HFFc6 (cell line): ENCODE results near the gene EPHB4. TPM values are rescaled to one million over a fixed set of nuclear protein-coding genes. Genes with fewer than 3 reads are reported as not detected.

ENCODE experiments used
- DNase-seq: peaks from one replicate; pipeline ENCODE4 v3.0.0-alpha.2; 2018
- H3K27ac Mint-ChIP-seq: 2 replicates; pipeline ENCODE4 v1.8.0; 2020; ENCODE audit warnings: mild to moderate bottlenecking, mixed read lengths
- H3K27me3 Mint-ChIP-seq: 2 replicates; pipeline ENCODE4 v1.8.0; 2021; ENCODE audit warnings: mild to moderate bottlenecking, moderate library complexity, mixed read lengths; ENCODE audit not compliant: insufficient read depth
- H3K36me3 Mint-ChIP-seq: 2 replicates; pipeline ENCODE4 v1.8.0; 2021; ENCODE audit warnings: low read depth, mixed read lengths
- H3K4me1 Mint-ChIP-seq: 2 replicates; pipeline ENCODE4 v1.8.0; 2020; ENCODE audit warnings: low read depth, mixed read lengths
- H3K4me3 Mint-ChIP-seq: 2 replicates; pipeline ENCODE4 v1.8.0; 2020; ENCODE audit warnings: mild to moderate bottlenecking, moderate library complexity, mixed read lengths
- H3K9me3 Mint-ChIP-seq: 2 replicates; pipeline ENCODE4 v1.8.0; 2020; ENCODE audit warnings: mild to moderate bottlenecking, mixed read lengths
- CTCF ChIP-seq: fragments of 200-600 bp; sonication (generic); IDR thresholded peaks from 2 replicates; pipeline ENCODE4 v1.5.0; 2021; ENCODE audit warnings: antibody characterized with exemption, mild to moderate bottlenecking
- total RNA-seq, 6 experiments: library from RNA; stranded (reverse); fragmentation: NEBNext Ultra II Directional; extraction: Animal tissue kit (Norgen Biotek cat#: 25700); gene quantifications; 2 replicates in 1 of 6; 3 replicates in 5 of 6; pipeline ENCODE4 v1.2.3, GENCODE V29; 2021

The EPHB4 gene
- total RNA-seq, 6 experiments from 2014 or later = 3.8 to 10.0 (median 4.6) TPM

- H3K4me3 Mint-ChIP-seq = no peak overlapping the region
- H3K27ac Mint-ChIP-seq = no peak overlapping the region
- no peaks in the 10 kb centered on the region for H3K9me3 Mint-ChIP-seq
Measured at GRCh38 chr7:100791881-100792666, 35.2 kb downstream of the EPHB4 start.

GRCh38 chr7:100789055-100789454, 38.3 kb downstream of the EPHB4 start:
- no peak overlapping the region for H3K27ac Mint-ChIP-seq
- no peak overlapping the region for H3K4me3 Mint-ChIP-seq
- H3K4me1 Mint-ChIP-seq = peaks cover 1% of the 10 kb centered on the region
- no peak for DNase-seq
- peaks cover 7% of the 10 kb centered on the region; the same call in 1 of the 2 replicates for H3K9me3 Mint-ChIP-seq
- H3K27me3 Mint-ChIP-seq = peaks cover 28% of the 10 kb centered on the region
- TF ChIP-seq CTCF = peak; percentile 41
- H3K36me3 Mint-ChIP-seq = no peaks in the 10 kb centered on the region

More at GRCh38 chr7:100791881-100792666, 35.2 kb downstream of the EPHB4 start:
- Mint-ChIP-seq H3K27me3 (peaks cover 18% of the 10 kb centered on the region), H3K36me3 (no peaks in the 10 kb centered on the region), H3K4me1 (peaks cover 7% of the 10 kb centered on the region)
- DNase-seq = no peak
- no peak for TF ChIP-seq CTCF

- no peak for TF ChIP-seq CTCF
- H3K4me1 Mint-ChIP-seq = no peaks in the 10 kb centered on the region
- peaks cover 11% of the 10 kb centered on the region; the same call in 1 of the 2 replicates for H3K9me3 Mint-ChIP-seq
- no peaks in the 10 kb centered on the region for H3K36me3 Mint-ChIP-seq
- H3K27me3 Mint-ChIP-seq = peaks cover 34% of the 10 kb centered on the region
- no peak overlapping the region for H3K4me3 Mint-ChIP-seq
- DNase-seq = no peak
- H3K27ac Mint-ChIP-seq = no peak overlapping the region
Measured at GRCh38 chr7:100786323-100786722, 41.0 kb downstream of the EPHB4 start.

- no peak overlapping the region for H3K4me3 Mint-ChIP-seq
- H3K4me1 Mint-ChIP-seq = no peaks in the 10 kb centered on the region
- no peaks in the 10 kb centered on the region for H3K36me3 Mint-ChIP-seq
- peaks cover 11% of the 10 kb centered on the region; the same call in 1 of the 2 replicates for H3K9me3 Mint-ChIP-seq
- no peak for DNase-seq
- peaks cover 29% of the 10 kb centered on the region for H3K27me3 Mint-ChIP-seq
- no peak overlapping the region for H3K27ac Mint-ChIP-seq
- TF ChIP-seq CTCF = no peak
Measured at GRCh38 chr7:100785878-100786277, 41.4 kb downstream of the EPHB4 start.

GRCh38 chr7:100783804-100784203, 43.5 kb downstream of the EPHB4 start:
- no peak overlapping the region for H3K4me3 Mint-ChIP-seq
- H3K36me3 Mint-ChIP-seq = no peaks in the 10 kb centered on the region
- peaks cover 11% of the 10 kb centered on the region; the same call in 1 of the 2 replicates for H3K9me3 Mint-ChIP-seq
- no peak for DNase-seq
- H3K27me3 Mint-ChIP-seq = peaks cover 29% of the 10 kb centered on the region
- H3K4me1 Mint-ChIP-seq = no peaks in the 10 kb centered on the region
- H3K27ac Mint-ChIP-seq = no peak overlapping the region
- TF ChIP-seq CTCF = no peak
